Measurements from ENCODE around the gene CBFA2T2.

The CBFA2T2 gene

GRCh38 chr20:33622705-33623365, 132.9 kb downstream of the CBFA2T2 start:
- no peak overlapping the region for H3K4me3 ChIP-seq (ENCODE audit: low read depth, low read length)
- in situ Hi-C loops (cut with HindIII; ENCODE audit: low sequenced_read_pairs): no loop called here
- TF ChIP-seq CTCF (IDR thresholded peaks at IDR 0.05; ENCODE audit: low read depth, low read length): no peak
- no peak for DNase-seq (ENCODE audit: low read depth, low spot score)

GRCh38 chr20:33624399-33624798, 134.5 kb downstream of the CBFA2T2 start:
- no peak for DNase-seq (ENCODE audit: low read depth, low spot score)
- no peak overlapping the region for H3K4me3 ChIP-seq (ENCODE audit: low read depth, low read length)
- no peak for TF ChIP-seq CTCF (IDR thresholded peaks at IDR 0.05; ENCODE audit: low read depth, low read length)
- in situ Hi-C loops (cut with HindIII; ENCODE audit: low sequenced_read_pairs): no loop called here

- in situ Hi-C loops (cut with HindIII; ENCODE audit: low sequenced_read_pairs): no loop called here
- DNase-seq (ENCODE audit: low read depth, low spot score): no peak
- no peak overlapping the region for H3K4me3 ChIP-seq (ENCODE audit: low read depth, low read length)
- no peak for TF ChIP-seq CTCF (IDR thresholded peaks at IDR 0.05; ENCODE audit: low read depth, low read length)
These were observed 136.3 kb downstream of the CBFA2T2 start for GRCh38 chr20:33626190-33626589.

- H3K4me3 ChIP-seq (ENCODE audit: low read depth, low read length): no peak overlapping the region
- DNase-seq (ENCODE audit: low read depth, low spot score): no peak
- no peak for TF ChIP-seq CTCF (IDR thresholded peaks at IDR 0.05; ENCODE audit: low read depth, low read length)
- in situ Hi-C loops (cut with HindIII; ENCODE audit: low sequenced_read_pairs): no loop called here
These were observed 137.8 kb downstream of the CBFA2T2 start for GRCh38 chr20:33627577-33628216.

- H3K4me3 ChIP-seq (ENCODE audit: low read depth, low read length): no peak overlapping the region
- TF ChIP-seq CTCF (IDR thresholded peaks at IDR 0.05; ENCODE audit: low read depth, low read length): no peak
- no peak for DNase-seq (ENCODE audit: low read depth, low spot score)
- in situ Hi-C loops (cut with HindIII; ENCODE audit: low sequenced_read_pairs): no loop called here
These were observed 139.6 kb downstream of the CBFA2T2 start for GRCh38 chr20:33629533-33629932.

GRCh38 chr20:33629979-33630378, 140.1 kb downstream of the CBFA2T2 start:
- TF ChIP-seq CTCF (IDR thresholded peaks at IDR 0.05; ENCODE audit: low read depth, low read length): no peak
- no peak for DNase-seq (ENCODE audit: low read depth, low spot score)
- in situ Hi-C loops (cut with HindIII; ENCODE audit: low sequenced_read_pairs): no loop called here
- H3K4me3 ChIP-seq (ENCODE audit: low read depth, low read length): no peak overlapping the region
